ENCODE measurements around the gene FECH.

DNA sequence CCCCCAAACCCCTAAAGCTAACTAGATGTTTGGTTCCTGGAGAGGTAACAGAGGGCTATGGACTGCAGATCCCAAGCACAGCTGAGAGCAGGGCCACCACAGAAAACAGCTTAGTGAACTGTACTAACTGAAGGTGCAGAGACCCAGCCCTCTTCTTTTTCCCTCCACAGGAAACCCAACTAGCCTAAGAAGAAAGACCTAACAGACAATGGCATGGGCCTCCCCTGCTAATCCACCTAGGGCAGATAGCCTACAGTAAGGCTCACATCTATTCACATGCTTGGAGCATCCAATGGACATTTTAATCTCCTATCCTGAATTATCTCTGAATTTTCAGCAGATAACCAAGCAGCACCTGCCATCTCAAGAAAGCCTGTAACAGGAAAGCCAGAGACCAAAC is 8.8 kb upstream of the FECH start:
- TF ChIP-seq, protein P1, sequence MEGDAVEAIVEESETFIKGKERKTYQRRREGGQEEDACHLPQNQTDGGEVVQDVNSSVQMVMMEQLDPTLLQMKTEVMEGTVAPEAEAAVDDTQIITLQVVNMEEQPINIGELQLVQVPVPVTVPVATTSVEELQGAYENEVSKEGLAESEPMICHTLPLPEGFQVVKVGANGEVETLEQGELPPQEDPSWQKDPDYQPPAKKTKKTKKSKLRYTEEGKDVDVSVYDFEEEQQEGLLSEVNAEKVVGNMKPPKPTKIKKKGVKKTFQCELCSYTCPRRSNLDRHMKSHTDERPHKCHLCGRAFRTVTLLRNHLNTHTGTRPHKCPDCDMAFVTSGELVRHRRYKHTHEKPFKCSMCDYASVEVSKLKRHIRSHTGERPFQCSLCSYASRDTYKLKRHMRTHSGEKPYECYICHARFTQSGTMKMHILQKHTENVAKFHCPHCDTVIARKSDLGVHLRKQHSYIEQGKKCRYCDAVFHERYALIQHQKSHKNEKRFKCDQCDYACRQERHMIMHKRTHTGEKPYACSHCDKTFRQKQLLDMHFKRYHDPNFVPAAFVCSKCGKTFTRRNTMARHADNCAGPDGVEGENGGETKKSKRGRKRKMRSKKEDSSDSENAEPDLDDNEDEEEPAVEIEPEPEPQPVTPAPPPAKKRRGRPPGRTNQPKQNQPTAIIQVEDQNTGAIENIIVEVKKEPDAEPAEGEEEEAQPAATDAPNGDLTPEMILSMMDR (IDR thresholded peaks at IDR 0.05), result no peak
- TF ChIP-seq, protein P2, sequence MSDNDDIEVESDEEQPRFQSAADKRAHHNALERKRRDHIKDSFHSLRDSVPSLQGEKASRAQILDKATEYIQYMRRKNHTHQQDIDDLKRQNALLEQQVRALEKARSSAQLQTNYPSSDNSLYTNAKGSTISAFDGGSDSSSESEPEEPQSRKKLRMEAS (CRISPR knock-in tag; IDR thresholded peaks at IDR 0.05), result no peak
- TF ChIP-seq ZNF416 (CRISPR knock-in tag; IDR thresholded peaks at IDR 0.05) (no peak), FOXK1 (CRISPR knock-in tag; IDR thresholded peaks at IDR 0.05) (no peak), NR1H2 (CRISPR knock-in tag; IDR thresholded peaks at IDR 0.05) (no peak)
- TF ChIP-seq, protein P3, sequence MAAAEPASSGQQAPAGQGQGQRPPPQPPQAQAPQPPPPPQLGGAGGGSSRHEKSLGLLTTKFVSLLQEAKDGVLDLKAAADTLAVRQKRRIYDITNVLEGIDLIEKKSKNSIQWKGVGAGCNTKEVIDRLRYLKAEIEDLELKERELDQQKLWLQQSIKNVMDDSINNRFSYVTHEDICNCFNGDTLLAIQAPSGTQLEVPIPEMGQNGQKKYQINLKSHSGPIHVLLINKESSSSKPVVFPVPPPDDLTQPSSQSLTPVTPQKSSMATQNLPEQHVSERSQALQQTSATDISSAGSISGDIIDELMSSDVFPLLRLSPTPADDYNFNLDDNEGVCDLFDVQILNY (CRISPR knock-in tag; IDR thresholded peaks at IDR 0.05), result no peak
- TF ChIP-seq, protein P4, sequence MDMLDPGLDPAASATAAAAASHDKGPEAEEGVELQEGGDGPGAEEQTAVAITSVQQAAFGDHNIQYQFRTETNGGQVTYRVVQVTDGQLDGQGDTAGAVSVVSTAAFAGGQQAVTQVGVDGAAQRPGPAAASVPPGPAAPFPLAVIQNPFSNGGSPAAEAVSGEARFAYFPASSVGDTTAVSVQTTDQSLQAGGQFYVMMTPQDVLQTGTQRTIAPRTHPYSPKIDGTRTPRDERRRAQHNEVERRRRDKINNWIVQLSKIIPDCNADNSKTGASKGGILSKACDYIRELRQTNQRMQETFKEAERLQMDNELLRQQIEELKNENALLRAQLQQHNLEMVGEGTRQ (CRISPR knock-in tag; IDR thresholded peaks at IDR 0.05), result no peak
